GM21723 (cell line): ENCODE measurements around the gene ABO.
"Not testable (repeated sequence)": the region's sequence is repeated elsewhere in the genome, so short reads cannot be mapped to it uniquely, and the experiment has no call there.

Experiments used
- ATAC-seq: cut with Tn5 transposase; IDR thresholded peaks from one replicate; pipeline ENCODE4 v1.9.1; 2021; ENCODE audit warnings: mild to moderate bottlenecking, moderate library complexity; ENCODE audit not compliant: unreplicated experiment

Gene ABO

GRCh38 chr9:133290751-133291302 lies 15.8 kb upstream of the ABO start:
- ATAC-seq, result no peak

GRCh38 chr9:133286523-133286922 lies 11.5 kb upstream of the ABO start:
- ATAC-seq, result no peak

- ATAC-seq, result no peak
Observed at GRCh38 chr9:133285252-133285775, 10.3 kb upstream of the ABO start.

GRCh38 chr9:133284362-133284761 lies 9.4 kb upstream of the ABO start:
- ATAC-seq, result no peak

DNA sequence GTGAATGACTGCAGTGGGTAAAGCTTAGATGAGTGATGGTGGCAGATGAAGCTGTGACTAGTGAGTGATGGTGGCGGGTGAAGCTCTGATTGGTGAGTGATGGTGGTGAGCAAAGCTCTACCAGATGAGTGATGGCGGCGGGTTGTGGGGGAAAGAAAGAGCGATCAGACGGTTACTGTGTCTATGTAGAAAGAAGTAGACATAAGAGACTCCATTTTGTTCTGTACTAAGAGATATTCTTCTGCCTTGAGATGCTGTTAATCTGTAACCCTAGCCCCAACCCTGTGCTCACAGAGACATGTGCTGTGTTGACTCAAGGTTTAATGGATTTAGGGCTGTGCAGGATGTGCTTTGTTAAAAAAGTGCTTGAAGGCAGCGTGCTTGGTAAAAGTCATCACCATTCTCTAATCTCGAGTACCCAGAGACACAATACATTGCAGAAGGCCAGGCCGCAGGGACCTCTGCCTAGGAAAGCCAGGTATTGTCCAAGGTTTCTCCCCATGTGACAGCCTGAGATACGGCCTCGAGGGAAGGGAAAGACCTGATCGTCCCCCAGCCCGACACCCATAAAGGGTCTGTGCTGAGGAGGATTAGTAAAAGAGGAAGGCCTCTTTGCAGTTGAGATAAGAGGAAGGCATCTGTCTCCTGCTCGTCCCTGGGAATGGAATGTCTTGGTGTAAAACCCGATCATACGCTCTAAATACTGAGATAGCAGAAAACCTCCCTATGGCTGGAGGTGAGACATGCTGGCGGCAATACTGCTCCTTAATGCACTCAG lies 8.4 kb upstream of the ABO start:
- not testable (repeated sequence) for ATAC-seq

DNA sequence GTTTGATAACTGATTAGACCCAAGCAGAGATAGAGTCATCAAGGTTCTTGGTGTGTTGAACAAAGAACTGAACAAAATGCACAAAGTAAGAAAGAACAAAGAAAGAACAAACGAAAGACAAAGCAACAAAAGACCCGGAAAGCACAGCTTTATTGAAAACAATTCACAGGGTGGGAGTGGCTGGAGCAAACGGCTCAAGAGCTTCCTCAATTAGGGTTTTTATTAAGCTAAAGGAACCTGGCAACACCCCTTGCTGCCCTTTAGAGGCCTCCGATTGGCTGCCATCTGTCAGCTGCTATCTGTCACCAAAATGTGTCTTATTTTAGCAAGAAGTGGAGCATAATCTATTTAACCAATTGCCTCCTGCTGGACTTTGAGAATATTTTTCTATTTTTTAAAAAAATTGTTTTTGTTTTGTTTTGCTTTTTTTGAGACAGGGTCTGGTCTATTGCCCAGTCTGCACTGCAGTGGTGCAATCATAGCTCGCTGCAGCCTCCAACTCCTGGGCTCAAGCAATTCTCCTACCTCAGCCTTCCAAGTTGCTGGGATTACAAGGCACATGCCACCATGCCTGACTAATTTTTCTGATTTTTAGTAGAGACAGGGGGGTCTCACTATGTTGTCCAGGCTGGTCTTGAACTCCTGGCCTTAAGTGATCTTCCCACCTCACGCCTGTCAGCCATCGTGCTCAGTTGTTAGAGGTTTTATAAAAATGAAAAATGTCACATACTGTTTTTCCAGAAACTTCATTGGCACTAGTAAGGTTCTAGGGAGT lies 7.7 kb upstream of the ABO start:
- ATAC-seq, result no peak

DNA sequence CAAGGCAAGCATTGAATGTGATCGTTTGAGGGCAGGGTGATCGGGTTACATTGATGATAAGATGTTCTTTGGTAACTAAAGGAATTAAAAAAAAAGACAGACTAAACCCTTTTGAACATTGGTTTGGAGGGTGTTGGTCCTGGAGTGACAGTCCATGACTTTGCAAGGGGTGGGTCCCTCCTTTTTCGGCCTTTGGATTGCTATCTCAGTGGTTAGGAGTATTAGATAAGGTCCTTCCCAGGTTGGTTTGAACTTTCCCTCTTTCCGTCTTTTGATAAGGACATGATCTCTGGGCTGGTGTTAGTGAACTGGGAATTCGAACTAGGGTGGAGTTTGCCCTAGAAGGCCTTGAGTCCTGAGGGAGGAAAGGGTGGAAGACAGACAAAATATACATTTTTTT lies 5.4 kb upstream of the ABO start:
- no peak for ATAC-seq

- no peak for ATAC-seq
Observed at GRCh38 chr9:133278161-133279114, 3.4 kb upstream of the ABO start.

- no peak for ATAC-seq
Observed at GRCh38 chr9:133277467-133277866, 2.5 kb upstream of the ABO start.

GRCh38 chr9:133276923-133277322 lies 1.9 kb upstream of the ABO start:
- no peak for ATAC-seq

GRCh38 chr9:133276001-133276884 lies 1.2 kb upstream of the ABO start:
- no peak for ATAC-seq

- ATAC-seq, result no peak
Observed at GRCh38 chr9:133274236-133275104, 531 bp downstream of the ABO start.

DNA sequence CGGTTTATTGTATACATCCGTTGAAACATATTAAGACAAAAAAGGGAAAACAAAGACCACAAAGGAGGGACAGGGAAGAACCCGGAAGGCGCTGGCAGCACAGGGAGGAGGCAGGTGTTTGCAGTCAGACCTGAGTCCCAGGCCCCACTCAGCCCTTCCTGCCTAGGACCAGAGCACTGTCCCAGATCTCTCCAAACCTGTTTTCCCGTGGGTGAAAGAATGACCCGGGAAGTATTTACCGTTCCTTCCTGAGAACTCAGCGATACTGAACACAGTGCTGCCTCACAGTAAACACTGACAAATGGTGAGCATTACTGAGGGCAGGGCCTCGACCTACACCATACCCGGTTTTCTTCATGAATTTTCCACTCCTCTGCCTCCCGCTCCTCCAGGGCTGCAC lies 1.2 kb downstream of the ABO start:
- ATAC-seq, result no peak

DNA sequence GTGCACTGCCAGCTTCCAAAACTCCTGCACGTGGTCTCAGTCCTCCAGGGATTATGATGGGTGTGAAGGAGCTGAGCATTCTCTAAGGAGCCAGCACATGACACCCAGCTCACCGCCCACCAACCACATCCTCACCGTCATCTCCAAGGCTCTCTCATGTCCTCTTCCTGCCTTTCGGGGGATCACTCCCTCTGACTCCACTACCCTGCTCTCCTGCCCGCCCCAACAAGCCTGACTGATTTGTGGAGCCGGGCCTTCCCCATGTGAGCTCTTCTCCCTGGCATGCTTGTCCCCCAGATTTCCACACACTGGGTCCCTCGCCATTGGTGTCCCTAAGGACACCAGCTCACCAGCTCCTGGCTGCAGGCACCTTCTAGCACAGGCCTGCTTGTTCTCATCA lies 1.9 kb downstream of the ABO start:
- no peak for ATAC-seq

GRCh38 chr9:133269537-133270362 lies 5.3 kb downstream of the ABO start:
- ATAC-seq, result no peak

DNA sequence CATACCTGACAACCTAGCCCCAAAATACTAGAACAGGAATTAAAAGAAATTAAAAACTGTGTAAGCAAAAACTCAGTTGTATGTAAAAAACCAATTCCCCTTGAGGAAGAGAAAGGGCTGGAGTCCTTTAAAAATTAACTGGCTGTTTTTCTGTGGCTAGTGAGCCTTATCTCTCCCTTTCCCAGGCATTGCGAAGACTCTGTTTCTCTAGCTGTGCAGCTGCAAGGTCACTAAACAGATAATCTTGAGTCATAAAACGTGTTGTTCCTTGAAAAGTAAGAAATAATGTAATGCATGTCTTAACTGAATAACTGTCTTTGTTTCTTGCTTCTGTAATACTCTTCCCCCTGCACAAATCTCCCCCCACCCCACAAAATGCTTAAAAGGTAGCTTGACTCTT lies 5.9 kb downstream of the ABO start:
- ATAC-seq, result not testable (repeated sequence)

- no peak for ATAC-seq
Observed at GRCh38 chr9:133268335-133269056, 6.5 kb downstream of the ABO start.
